Measurements from ENCODE around the gene FOXL1. TPM values are rescaled to one million over a fixed set of nuclear protein-coding genes. Genes with fewer than 3 reads are reported as not detected.

FOXL1 gene
- polyA plus RNA-seq, 2 donors: 0.08 to 0.11 TPM

DNA sequence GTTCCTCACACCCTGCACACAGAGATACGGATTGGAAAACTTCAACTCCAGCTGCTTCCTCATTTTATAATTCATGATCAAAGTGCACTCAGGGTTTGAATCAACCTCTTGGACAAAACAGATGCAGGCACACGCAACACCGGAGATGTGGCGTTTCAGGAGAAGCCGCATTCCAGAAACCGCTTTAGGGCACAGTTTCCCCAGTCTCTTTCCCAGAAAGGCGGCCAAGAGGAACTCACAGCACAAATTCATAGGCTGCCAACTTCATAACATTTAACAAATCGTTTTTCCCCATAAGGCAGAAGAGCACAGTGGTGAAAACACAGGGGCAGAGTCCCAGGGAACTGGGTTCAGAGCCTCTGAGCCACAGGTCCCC lies 31.7 kb upstream of the FOXL1 start:
- H3K27me3 ChIP-seq (ENCODE audit: control insufficient read depth in 1 of 2, insufficient read depth in 2 of 2, low read length in 2 of 2): no peaks in the 10 kb centered on the region
- peaks cover 8 to 26% of the 10 kb centered on the region in 2 donors for H3K36me3 ChIP-seq (ENCODE audit: control insufficient read depth in 2 of 2, insufficient read depth in 2 of 2, low read length in 1 of 2)
- H3K9me3 ChIP-seq (ENCODE audit: control insufficient read depth in 2 of 2, insufficient read depth in 1 of 2, low read depth in 1 of 2, low read length in 1 of 2): no peaks in the 10 kb centered on the region
- H3K4me1 ChIP-seq (ENCODE audit: control insufficient read depth in 2 of 2, insufficient read depth in 2 of 2, low read length in 1 of 2): no peaks in the 10 kb centered on the region
- H3K4me3 ChIP-seq (ENCODE audit: low read depth in 1 of 2, low read length in 2 of 2): no peak overlapping the region
- H3K27ac ChIP-seq (ENCODE audit: low read depth in 2 of 2, low read length in 1 of 2): no peak overlapping the region
- WGBS, 2 donors: 79 to 82% methylated on average over 8 of the region's 8 CpGs

DNA sequence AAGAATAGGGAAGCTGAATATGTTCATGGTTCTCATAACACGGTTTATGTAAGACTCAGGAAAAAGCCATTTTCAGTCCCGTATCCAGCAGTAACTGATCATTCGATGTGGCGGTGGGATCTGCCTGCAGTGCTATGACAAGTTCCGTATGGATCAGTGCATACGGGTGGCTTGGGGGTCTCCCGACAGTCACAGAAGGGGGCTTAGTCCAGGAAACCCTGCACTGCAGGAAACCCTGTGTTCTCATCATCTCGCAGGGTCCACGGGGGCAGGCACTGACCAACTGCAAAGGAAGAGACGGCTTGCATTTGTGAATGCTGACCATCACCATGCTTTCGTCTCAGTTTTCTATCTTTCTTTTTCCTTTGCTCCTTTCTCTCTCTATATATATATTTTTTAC lies 31.1 kb upstream of the FOXL1 start:
- H3K4me3 ChIP-seq (ENCODE audit: low read depth in 1 of 2, low read length in 2 of 2): no peak overlapping the region
- no peaks in the 10 kb centered on the region for H3K4me1 ChIP-seq (ENCODE audit: control insufficient read depth in 2 of 2, insufficient read depth in 2 of 2, low read length in 1 of 2)
- no peaks in the 10 kb centered on the region for H3K27me3 ChIP-seq (ENCODE audit: control insufficient read depth in 1 of 2, insufficient read depth in 2 of 2, low read length in 2 of 2)
- WGBS, 2 donors: 95 to 97% methylated on average over 11 of the region's 11 CpGs
- no peak overlapping the region for H3K27ac ChIP-seq (ENCODE audit: low read depth in 2 of 2, low read length in 1 of 2)
- H3K36me3 ChIP-seq (ENCODE audit: control insufficient read depth in 2 of 2, insufficient read depth in 2 of 2, low read length in 1 of 2): peaks cover 8 to 19% of the 10 kb centered on the region in 2 donors
- no peaks in the 10 kb centered on the region for H3K9me3 ChIP-seq (ENCODE audit: control insufficient read depth in 2 of 2, insufficient read depth in 1 of 2, low read depth in 1 of 2, low read length in 1 of 2)

DNA sequence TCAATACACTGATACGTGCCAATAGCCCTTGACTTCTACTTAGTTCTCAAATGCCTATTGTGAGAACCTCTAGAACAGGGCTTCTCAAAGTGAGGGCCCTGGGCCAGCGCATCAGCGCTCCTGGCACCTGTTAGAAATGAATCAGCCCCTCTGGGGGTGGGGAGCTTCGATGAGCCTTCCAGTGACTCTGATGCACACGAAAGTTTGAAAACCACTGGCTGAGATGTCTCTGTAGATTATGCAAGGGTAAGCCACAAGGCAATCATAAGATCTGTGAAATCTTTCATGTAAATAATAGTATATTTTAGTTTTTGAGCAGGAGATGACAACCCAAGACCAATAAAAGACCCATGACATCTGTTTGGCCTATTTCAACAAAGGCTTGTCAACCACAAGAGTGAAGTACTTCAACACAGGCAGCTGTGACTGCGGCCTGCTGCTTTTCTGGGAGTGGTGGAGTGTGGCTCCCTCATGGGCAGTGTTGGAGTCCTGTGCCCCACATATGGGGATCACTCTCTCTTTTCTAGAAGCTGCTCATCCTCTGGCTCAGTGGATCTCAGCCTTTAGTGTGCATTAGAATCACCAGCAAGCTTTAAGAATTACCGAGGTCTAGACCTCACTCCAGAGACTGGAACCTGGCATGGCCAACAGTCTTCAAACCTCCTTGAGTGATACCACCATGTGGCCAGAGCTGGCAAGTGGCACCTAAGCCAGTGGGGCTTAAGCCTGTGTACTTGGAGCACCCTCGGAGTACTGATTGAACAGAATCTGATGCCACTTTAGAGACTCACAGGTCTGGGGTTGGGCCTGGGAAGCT lies 29.1 kb upstream of the FOXL1 start:
- 72 to 83% methylated on average over 8 of the region's 8 CpGs for WGBS, 2 donors
- Histone ChIP-seq H3K9me3 (ENCODE audit: control insufficient read depth in 2 of 2, insufficient read depth in 1 of 2, low read depth in 1 of 2, low read length in 1 of 2) (no peaks in the 10 kb centered on the region), H3K4me3 (ENCODE audit: low read depth in 1 of 2, low read length in 2 of 2) (no peak overlapping the region), H3K36me3 (ENCODE audit: control insufficient read depth in 2 of 2, insufficient read depth in 2 of 2, low read length in 1 of 2) (peaks cover 8 to 19% of the 10 kb centered on the region in 2 donors), H3K27me3 (ENCODE audit: control insufficient read depth in 1 of 2, insufficient read depth in 2 of 2, low read length in 2 of 2) (no peaks in the 10 kb centered on the region), H3K4me1 (ENCODE audit: control insufficient read depth in 2 of 2, insufficient read depth in 2 of 2, low read length in 1 of 2) (peaks cover 0 to 3% of the 10 kb centered on the region in 2 donors), H3K27ac (ENCODE audit: low read depth in 2 of 2, low read length in 1 of 2) (no peak overlapping the region)

DNA sequence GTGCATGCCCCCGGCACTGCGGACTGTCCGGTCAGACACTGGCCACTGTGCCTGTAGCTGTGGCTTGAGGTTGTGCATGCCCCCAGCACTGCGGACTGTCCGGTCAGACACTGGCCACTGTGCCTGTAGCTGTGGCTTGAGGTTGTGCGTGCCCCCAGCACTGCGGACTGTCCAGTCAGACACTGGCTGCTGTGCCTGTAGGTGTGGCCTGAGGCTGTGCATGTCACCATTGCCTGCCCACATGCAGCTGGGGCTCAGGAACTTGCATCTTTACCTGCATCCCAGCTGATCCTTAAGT lies 28.5 kb upstream of the FOXL1 start:
- Histone ChIP-seq H3K27ac (ENCODE audit: low read depth in 2 of 2, low read length in 1 of 2) (no peak overlapping the region), H3K36me3 (ENCODE audit: control insufficient read depth in 2 of 2, insufficient read depth in 2 of 2, low read length in 1 of 2) (peaks cover 8 to 19% of the 10 kb centered on the region in 2 donors), H3K4me3 (ENCODE audit: low read depth in 1 of 2, low read length in 2 of 2) (no peak overlapping the region), H3K27me3 (ENCODE audit: control insufficient read depth in 1 of 2, insufficient read depth in 2 of 2, low read length in 2 of 2) (no peaks in the 10 kb centered on the region), H3K4me1 (ENCODE audit: control insufficient read depth in 2 of 2, insufficient read depth in 2 of 2, low read length in 1 of 2) (peaks cover 0 to 3% of the 10 kb centered on the region in 2 donors), H3K9me3 (ENCODE audit: control insufficient read depth in 2 of 2, insufficient read depth in 1 of 2, low read depth in 1 of 2, low read length in 1 of 2) (no peaks in the 10 kb centered on the region)
- 97% methylated on average over 7 of the region's 7 CpGs for WGBS, 2 donors

DNA sequence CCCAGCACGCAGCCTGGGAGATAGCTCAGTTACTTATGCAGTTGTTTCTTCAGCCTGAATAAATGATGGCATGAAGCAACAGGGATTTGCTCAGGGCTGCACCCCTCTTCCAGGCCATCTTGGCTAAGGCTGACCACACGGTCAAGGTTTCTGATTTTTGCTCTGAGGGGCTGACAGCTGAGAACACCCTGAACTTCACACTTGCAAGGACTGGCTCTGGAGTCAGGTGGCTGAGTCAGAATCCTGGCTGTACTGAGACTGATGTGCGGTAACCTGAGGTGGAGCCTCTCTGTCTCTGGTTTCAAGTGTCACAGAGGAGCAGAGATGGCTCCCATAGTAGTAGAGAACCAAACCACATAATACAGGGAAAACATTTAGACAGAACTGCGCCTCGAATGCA lies 28.1 kb upstream of the FOXL1 start:
- H3K4me3 ChIP-seq (ENCODE audit: low read depth in 1 of 2, low read length in 2 of 2): no peak overlapping the region
- H3K4me1 ChIP-seq (ENCODE audit: control insufficient read depth in 2 of 2, insufficient read depth in 2 of 2, low read length in 1 of 2): peaks cover 0 to 5% of the 10 kb centered on the region in 2 donors
- no peaks in the 10 kb centered on the region for H3K9me3 ChIP-seq (ENCODE audit: control insufficient read depth in 2 of 2, insufficient read depth in 1 of 2, low read depth in 1 of 2, low read length in 1 of 2)
- WGBS, 2 donors: 95% methylated on average over 5 of the region's 5 CpGs
- peaks cover 8 to 19% of the 10 kb centered on the region in 2 donors for H3K36me3 ChIP-seq (ENCODE audit: control insufficient read depth in 2 of 2, insufficient read depth in 2 of 2, low read length in 1 of 2)
- no peaks in the 10 kb centered on the region for H3K27me3 ChIP-seq (ENCODE audit: control insufficient read depth in 1 of 2, insufficient read depth in 2 of 2, low read length in 2 of 2)
- no peak overlapping the region for H3K27ac ChIP-seq (ENCODE audit: low read depth in 2 of 2, low read length in 1 of 2)

DNA sequence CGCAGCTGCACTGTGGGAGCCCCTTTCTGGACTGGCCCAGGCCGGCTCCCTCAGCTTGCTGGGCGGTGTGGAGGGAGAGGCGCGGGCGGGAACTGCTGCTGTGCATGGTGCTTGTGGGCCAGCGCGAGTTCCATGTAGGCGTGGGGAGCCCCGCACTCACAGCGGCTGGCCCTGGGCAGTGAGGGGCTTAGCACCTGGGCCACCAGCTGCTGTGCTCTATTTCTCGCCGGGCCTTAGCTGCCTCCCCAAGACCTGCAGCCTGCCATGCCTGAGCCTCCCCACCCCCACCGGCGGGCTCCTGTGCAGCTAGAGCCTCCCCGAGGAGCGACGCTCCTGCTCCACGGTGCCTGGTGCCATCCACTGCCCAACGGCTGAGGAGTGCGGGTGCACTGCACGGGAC lies 25.0 kb upstream of the FOXL1 start:
- H3K27me3 ChIP-seq (ENCODE audit: control insufficient read depth in 1 of 2, insufficient read depth in 2 of 2, low read length in 2 of 2): no peaks in the 10 kb centered on the region
- no peaks in the 10 kb centered on the region for H3K9me3 ChIP-seq (ENCODE audit: control insufficient read depth in 2 of 2, insufficient read depth in 1 of 2, low read depth in 1 of 2, low read length in 1 of 2)
- H3K27ac ChIP-seq (ENCODE audit: low read depth in 2 of 2, low read length in 1 of 2): no peak overlapping the region
- no peak overlapping the region for H3K4me3 ChIP-seq (ENCODE audit: low read depth in 1 of 2, low read length in 2 of 2)
- H3K36me3 ChIP-seq (ENCODE audit: control insufficient read depth in 2 of 2, insufficient read depth in 2 of 2, low read length in 1 of 2): peaks cover 0 to 10% of the 10 kb centered on the region in 2 donors
- 95 to 96% methylated on average over 20 to 22 of the region's 22 CpGs for WGBS, 2 donors
- peaks cover 0 to 9% of the 10 kb centered on the region in 2 donors for H3K4me1 ChIP-seq (ENCODE audit: control insufficient read depth in 2 of 2, insufficient read depth in 2 of 2, low read length in 1 of 2)

DNA sequence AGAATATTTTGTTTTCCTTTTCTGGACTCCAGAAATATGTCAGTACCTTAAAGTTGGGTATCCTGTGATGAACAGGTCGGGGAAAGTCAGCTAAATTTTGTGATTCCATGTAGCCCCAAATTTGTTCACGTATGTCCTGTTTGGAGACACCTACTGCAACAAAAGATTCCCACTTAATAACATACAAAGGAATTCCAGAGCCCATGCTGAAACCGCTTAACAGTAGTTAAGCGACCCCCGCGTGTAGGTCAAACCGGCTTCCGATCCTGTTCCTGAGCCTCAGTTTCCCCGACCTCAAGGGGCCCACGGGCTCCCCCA lies 23.8 kb upstream of the FOXL1 start:
- 3 to 4% methylated on average over 10 of the region's 10 CpGs for WGBS, 2 donors

DNA sequence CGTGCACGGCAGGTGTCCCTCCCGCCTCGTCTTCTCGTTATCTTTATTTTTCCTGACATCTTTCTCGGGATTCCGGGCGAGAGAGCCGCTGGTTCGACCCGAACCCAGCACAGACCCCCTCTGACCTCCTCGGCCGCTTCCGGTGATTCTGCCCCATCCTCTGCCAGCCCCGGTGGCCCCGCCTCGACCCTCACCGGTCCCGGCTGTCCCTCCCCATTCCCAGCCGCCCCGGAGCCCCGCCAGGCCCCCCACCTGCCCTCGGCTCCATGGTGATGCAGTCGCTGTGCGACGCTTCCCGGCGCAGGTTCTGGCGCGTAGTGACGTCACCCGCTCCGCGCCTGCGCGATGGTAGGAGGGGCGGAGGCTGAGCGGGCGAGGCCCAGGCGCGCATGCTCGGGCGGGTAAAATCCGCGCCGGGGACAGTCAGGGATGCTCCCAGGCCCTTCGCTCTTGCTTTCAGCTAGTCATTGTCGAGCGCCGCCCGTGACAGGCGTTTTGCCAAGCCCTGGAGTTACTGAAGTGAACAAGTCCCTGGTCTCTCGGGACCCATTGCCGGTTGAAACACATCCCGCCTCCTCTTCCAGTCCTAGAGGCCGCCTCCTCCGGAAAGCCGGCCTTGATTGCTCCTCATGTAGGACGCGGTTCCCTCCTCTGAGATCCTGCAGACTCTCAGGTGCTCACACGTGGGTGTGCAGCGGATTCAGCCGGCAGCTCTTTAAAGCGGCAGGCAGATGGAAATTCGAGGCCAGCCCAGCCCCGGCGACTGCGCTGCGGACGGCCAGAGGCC lies 23.2 kb upstream of the FOXL1 start, which contains the start of gene MTHFSD:
TSS of gene MTHFSD (minus strand) at position 319 of the 787 bp plus-strand sequence. CDS start at position 268, 51 bp downstream.
- H3K27ac ChIP-seq (ENCODE audit: low read depth in 2 of 2, low read length in 1 of 2): peak within 1 kb of the TSS; percentile 65 to 84
- H3K27me3 ChIP-seq (ENCODE audit: control insufficient read depth in 1 of 2, insufficient read depth in 2 of 2, low read length in 2 of 2): no peaks in the 10 kb centered on the region
- WGBS, 2 donors: 5% methylated on average over 67 to 70 of the region's 70 CpGs
- peaks cover 0 to 7% of the 10 kb centered on the region in 2 donors for H3K36me3 ChIP-seq (ENCODE audit: control insufficient read depth in 2 of 2, insufficient read depth in 2 of 2, low read length in 1 of 2)
- H3K4me1 ChIP-seq (ENCODE audit: control insufficient read depth in 2 of 2, insufficient read depth in 2 of 2, low read length in 1 of 2): peaks cover 0 to 9% of the 10 kb centered on the region in 2 donors
- no peaks in the 10 kb centered on the region for H3K9me3 ChIP-seq (ENCODE audit: control insufficient read depth in 2 of 2, insufficient read depth in 1 of 2, low read depth in 1 of 2, low read length in 1 of 2)
- H3K4me3 ChIP-seq (ENCODE audit: low read depth in 1 of 2, low read length in 2 of 2): peak within 1 kb of the TSS; percentile 82 to 90

More for the DNA sequence above, 23.8 kb upstream of the FOXL1 start:
- H3K9me3 ChIP-seq (ENCODE audit: control insufficient read depth in 2 of 2, insufficient read depth in 1 of 2, low read depth in 1 of 2, low read length in 1 of 2): no peaks in the 10 kb centered on the region
- H3K4me3 ChIP-seq (ENCODE audit: low read depth in 1 of 2, low read length in 2 of 2): peak overlapping the region; percentile 82 to 90
- peaks cover 0 to 10% of the 10 kb centered on the region in 2 donors for H3K36me3 ChIP-seq (ENCODE audit: control insufficient read depth in 2 of 2, insufficient read depth in 2 of 2, low read length in 1 of 2)
- H3K4me1 ChIP-seq (ENCODE audit: control insufficient read depth in 2 of 2, insufficient read depth in 2 of 2, low read length in 1 of 2): peaks cover 0 to 9% of the 10 kb centered on the region in 2 donors
- H3K27me3 ChIP-seq (ENCODE audit: control insufficient read depth in 1 of 2, insufficient read depth in 2 of 2, low read length in 2 of 2): no peaks in the 10 kb centered on the region
- H3K27ac ChIP-seq (ENCODE audit: low read depth in 2 of 2, low read length in 1 of 2): peak overlapping the region; percentile 65 to 84

DNA sequence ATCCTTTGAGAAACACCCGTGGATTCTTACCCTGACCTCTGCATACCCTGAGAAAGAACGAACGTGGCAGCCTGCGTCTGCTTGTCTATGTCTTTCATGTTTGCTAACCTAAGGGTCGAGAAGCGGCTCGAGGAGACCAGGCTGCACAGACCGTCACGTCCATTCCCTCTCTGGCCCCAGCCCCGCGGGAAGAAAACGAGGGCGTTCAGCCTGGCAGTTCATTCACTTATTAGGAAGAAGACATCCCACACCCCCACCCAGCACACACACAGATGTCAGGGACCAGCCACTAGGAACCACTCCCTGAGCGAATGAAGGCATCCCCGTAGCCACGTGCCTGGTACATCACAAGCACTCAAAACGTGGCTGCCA lies 22.7 kb upstream of the FOXL1 start:
- H3K27ac ChIP-seq (ENCODE audit: low read depth in 2 of 2, low read length in 1 of 2): no peak overlapping the region
- H3K36me3 ChIP-seq (ENCODE audit: control insufficient read depth in 2 of 2, insufficient read depth in 2 of 2, low read length in 1 of 2): peaks cover 0 to 4% of the 10 kb centered on the region in 2 donors
- peak overlapping the region; percentile 82 to 90 for H3K4me3 ChIP-seq (ENCODE audit: low read depth in 1 of 2, low read length in 2 of 2)
- no peaks in the 10 kb centered on the region for H3K9me3 ChIP-seq (ENCODE audit: control insufficient read depth in 2 of 2, insufficient read depth in 1 of 2, low read depth in 1 of 2, low read length in 1 of 2)
- 23 to 30% methylated on average over 17 of the region's 17 CpGs for WGBS, 2 donors
- H3K4me1 ChIP-seq (ENCODE audit: control insufficient read depth in 2 of 2, insufficient read depth in 2 of 2, low read length in 1 of 2): peaks cover 0 to 9% of the 10 kb centered on the region in 2 donors
- H3K27me3 ChIP-seq (ENCODE audit: control insufficient read depth in 1 of 2, insufficient read depth in 2 of 2, low read length in 2 of 2): no peaks in the 10 kb centered on the region

Measured in esophagus (tissue), 2 donors.